Neuronal stem cell (in vitro differentiated cells): ENCODE data around the gene SRXN1.
"Not testable (repeated sequence)": the region's sequence is repeated elsewhere in the genome, so short reads cannot be mapped to it uniquely, and the experiment has no call there.

Experiments used
- DNase-seq: peaks from one replicate; pipeline ENCODE4 v3.0.0-alpha.2; 2013; ENCODE audit warnings: low spot score
- H2AFZ ChIP-seq: one replicate; pipeline ENCODE4 v1.6.1; 2013; ENCODE audit warnings: mild to moderate bottlenecking, low read length, inconsistent platforms
- H2AK5ac ChIP-seq: 2 replicates; pipeline ENCODE4 v1.6.1; 2013; ENCODE audit warnings: low read depth, mild to moderate bottlenecking, inconsistent platforms, low read length, moderate library complexity, mixed read lengths
- H2BK120ac ChIP-seq: 2 replicates; pipeline ENCODE4 v1.6.1; 2013; ENCODE audit warnings: low read depth, mild to moderate bottlenecking, inconsistent platforms, low read length, moderate library complexity, mixed read lengths
- H2BK12ac ChIP-seq: one replicate; pipeline ENCODE4 v1.6.1; 2013; ENCODE audit warnings: low read length, inconsistent platforms
- H2BK15ac ChIP-seq: 2 replicates; pipeline ENCODE4 v1.6.1; 2013; ENCODE audit warnings: mild to moderate bottlenecking, low read length, inconsistent platforms, mixed read lengths
- H2BK5ac ChIP-seq: one replicate; pipeline ENCODE4 v1.6.1; 2013; ENCODE audit warnings: inconsistent platforms, mild to moderate bottlenecking, low read length, moderate library complexity
- H3K14ac ChIP-seq: one replicate; pipeline ENCODE4 v1.6.1; 2013; ENCODE audit warnings: low read length, inconsistent platforms
- H3K18ac ChIP-seq: 2 replicates; pipeline ENCODE4 v1.6.1; 2013; ENCODE audit warnings: low read length, inconsistent platforms
- H3K23ac ChIP-seq: 2 replicates; pipeline ENCODE4 v1.6.1; 2013; ENCODE audit warnings: low read depth, mild to moderate bottlenecking, mixed read lengths, low read length, inconsistent platforms; ENCODE audit not compliant: poor library complexity
- H3K27ac ChIP-seq: replicated peaks from 3 replicates; pipeline ENCODE4 v1.5.1; 2013; ENCODE audit warnings: low read length, inconsistent platforms
- H3K27me3 ChIP-seq, 3 experiments: 2 replicates each; pipeline ENCODE4 v1.6.1; 2013; ENCODE audit warnings: low read length in 3 of 3, mild to moderate bottlenecking in 2 of 3, inconsistent platforms in 1 of 3, low read depth in 1 of 3, mixed read lengths in 1 of 3, moderate library complexity in 1 of 3; ENCODE audit not compliant: control insufficient read depth in 3 of 3, insufficient read depth in 3 of 3
- H3K36me3 ChIP-seq, 2 donors: replicated peaks in 1 of 2; 2 replicates each; pipeline ENCODE4 v1.6.1; 2013; ENCODE audit warnings: low read length in 2 of 2; ENCODE audit not compliant: control insufficient read depth in 2 of 2, insufficient read depth in 2 of 2
- H3K4ac ChIP-seq: 2 replicates; pipeline ENCODE4 v1.6.1; 2013; ENCODE audit warnings: inconsistent platforms, mild to moderate bottlenecking, low read length, moderate library complexity
- H3K4me1 ChIP-seq, 2 donors: 1 replicate in 1 of 2; 2 replicates in 1 of 2; pipeline ENCODE4 v1.6.1; 2013; ENCODE audit warnings: low read length in 2 of 2, low read depth in 1 of 2; ENCODE audit not compliant: control insufficient read depth in 2 of 2, insufficient read depth in 1 of 2
- H3K4me2 ChIP-seq: one replicate; pipeline ENCODE4 v1.6.1; 2013; ENCODE audit warnings: mild to moderate bottlenecking, low read length, inconsistent platforms; ENCODE audit not compliant: insufficient read depth, poor library complexity, severe bottlenecking
- H3K4me3 ChIP-seq, 2 donors: 2 replicates each; pipeline ENCODE4 v1.5.1; 2013; ENCODE audit warnings: low read length in 2 of 2, mild to moderate bottlenecking in 2 of 2, inconsistent platforms in 1 of 2, moderate library complexity in 1 of 2
- H3K79me1 ChIP-seq: one replicate; pipeline ENCODE4 v1.6.1; 2013; ENCODE audit warnings: low read depth, mild to moderate bottlenecking, inconsistent platforms, low read length, moderate library complexity
- H3K9ac ChIP-seq: one replicate; pipeline ENCODE4 v1.6.1; 2013; ENCODE audit warnings: mild to moderate bottlenecking, low read depth, low read length, inconsistent platforms; ENCODE audit not compliant: poor library complexity
- H3K9me3 ChIP-seq, 2 donors: replicated peaks in 1 of 2; 2 replicates each; pipeline versions ENCODE3 to v1.6.1; 2013; ENCODE audit warnings: low read length in 2 of 2, mild to moderate bottlenecking in 2 of 2, inconsistent platforms in 1 of 2, low read depth in 1 of 2, mixed read lengths in 1 of 2, moderate library complexity in 1 of 2; ENCODE audit not compliant: control insufficient read depth in 2 of 2, insufficient read depth in 1 of 2
- H4K8ac ChIP-seq: one replicate; pipeline ENCODE4 v1.6.1; 2013; ENCODE audit warnings: low read depth, mild to moderate bottlenecking, inconsistent platforms, low read length, moderate library complexity
- H4K91ac ChIP-seq: one replicate; pipeline ENCODE4 v1.6.1; 2013; ENCODE audit warnings: low read length, low read depth, mild to moderate bottlenecking, inconsistent platforms; ENCODE audit not compliant: poor library complexity
- WGBS, 2 donors: extraction: QIAGEN DNeasy Blood & Tissue Kit; methylation state at CpG; one replicate each; pipeline ENCODE4 v1.1.7; 2013; ENCODE audit warnings: missing lambda C conversion rate in 2 of 2, mixed read lengths in 1 of 2; ENCODE audit not compliant: insufficient read length in 2 of 2, insufficient replicate concordance in 1 of 2; ENCODE audit errors: extremely low coverage in 2 of 2; 5-methylcytosine and 5-hydroxymethylcytosine counted together

The SRXN1 gene

DNA sequence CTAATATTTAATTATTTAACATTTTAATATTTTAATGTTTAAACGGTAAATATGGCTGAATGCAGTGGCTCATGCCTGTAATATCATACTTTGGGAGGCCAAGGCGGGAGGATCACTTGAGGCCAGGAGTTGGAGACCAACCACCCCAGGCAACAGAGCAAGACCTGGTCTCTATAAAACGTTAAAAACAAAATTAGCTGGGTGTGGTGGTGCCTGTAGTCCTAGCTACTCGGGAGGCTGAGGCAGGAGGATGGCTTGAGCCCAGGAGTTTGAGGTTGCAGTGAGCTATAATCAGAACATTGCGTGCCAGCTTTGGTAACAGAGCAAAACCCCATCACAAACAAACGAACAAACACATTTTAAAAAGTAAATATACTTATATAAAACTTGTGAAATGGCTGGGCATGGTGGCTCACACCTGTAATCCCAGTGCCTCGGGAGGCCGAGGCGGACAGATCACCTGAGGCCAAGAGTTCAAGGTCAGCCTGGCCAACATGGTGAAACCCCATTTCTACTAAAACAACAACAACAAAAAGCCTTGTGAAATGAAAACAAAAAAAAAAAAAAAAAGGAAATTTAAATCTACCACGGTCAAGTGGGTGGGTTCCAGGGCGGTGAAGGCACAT lies 8.2 kb downstream of the SRXN1 start:
- Histone ChIP-seq H3K4me3 (no peak overlapping the region), H3K27me3 (peaks cover 0 to 2% (median 0%) of the 10 kb centered on the region in 3 experiments), H3K9me3 (peaks cover 0 to 2% of the 10 kb centered on the region in 2 donors), H3K27ac (no peak overlapping the region), H3K23ac (no peak overlapping the region), H3K36me3 (peaks cover 8 to 24% of the 10 kb centered on the region in 2 donors), H3K9ac (no peak overlapping the region), H3K4ac (no peak overlapping the region), H3K18ac (no peak overlapping the region), H2BK5ac (no peak overlapping the region), H2AFZ (no peak overlapping the region), H2AK5ac (no peak overlapping the region), H2BK12ac (no peak overlapping the region), H3K14ac (no peak overlapping the region), H3K4me1 (no peaks in the 10 kb centered on the region), H3K79me1 (no peaks in the 10 kb centered on the region), H4K91ac (no peak overlapping the region), H2BK15ac (no peak overlapping the region), H2BK120ac (no peak overlapping the region), H4K8ac (no peak overlapping the region), H3K4me2 (no peak overlapping the region)
- WGBS, 2 donors = no CpG with 5 or more reads among the region's 11 CpGs
- DNase-seq = no peak

DNA sequence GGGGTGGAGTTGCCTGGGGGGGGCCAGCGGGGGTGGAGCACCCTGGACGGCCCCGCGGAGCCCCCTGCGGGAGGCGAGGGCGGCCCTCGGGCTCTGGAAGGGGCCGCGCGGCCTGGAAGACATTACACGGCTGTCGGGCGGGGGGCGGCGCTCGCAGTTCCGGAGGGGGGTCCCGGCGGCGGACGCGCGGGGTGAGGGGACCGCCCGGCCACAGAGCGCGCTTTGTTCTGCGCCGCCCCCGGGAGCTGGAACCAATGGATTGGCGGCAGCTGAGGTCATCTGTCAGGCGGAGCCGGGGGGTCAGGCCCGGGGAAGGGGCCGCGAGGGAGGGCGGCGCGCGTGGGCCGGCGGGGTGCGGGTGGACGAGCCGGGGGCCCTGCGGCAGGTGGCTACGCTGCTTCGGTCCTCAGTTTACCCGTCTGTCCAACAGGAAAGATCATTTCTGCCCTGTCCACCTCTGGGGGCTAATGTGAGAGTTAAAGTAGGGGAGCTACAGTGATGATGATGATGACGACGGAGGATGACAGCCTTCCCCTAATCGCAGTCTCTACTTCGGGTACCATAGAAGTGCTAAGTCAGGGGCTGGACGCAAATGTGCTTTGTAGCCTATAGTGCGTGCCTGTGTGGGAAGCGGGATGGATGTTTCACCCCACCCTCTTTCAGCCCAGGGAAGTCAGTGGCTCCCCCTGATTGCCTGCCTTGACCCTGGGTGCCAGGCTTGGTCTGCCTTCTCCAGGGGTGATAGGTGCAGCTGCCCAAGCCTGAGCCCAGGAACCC lies 10.4 kb downstream of the SRXN1 start:
- no CpG with 5 or more reads among the region's 57 CpGs for WGBS, 2 donors
- Histone ChIP-seq H3K4me2 (no peak overlapping the region), H2AFZ (peak overlapping the region; percentile 72)

DNA sequence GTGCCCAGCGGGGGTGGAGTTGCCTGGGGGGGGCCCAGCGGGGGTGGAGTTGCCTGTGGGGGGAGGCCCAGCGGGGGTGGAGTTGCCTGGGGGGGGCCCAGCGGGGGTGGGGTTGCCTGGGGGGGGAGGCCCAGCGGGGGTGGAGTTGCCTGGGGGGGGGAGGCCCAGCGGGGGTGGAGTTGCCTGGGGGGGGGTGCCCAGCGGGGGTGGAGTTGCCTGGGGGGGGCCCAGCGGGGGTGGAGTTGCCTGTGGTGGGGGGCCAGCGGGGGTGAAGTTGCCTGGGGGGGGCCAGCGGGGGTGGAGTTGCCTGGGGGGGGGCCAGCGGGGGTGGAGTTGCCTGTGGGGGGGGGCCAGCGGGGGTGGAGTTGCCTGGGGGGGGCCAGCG lies 11.0 kb downstream of the SRXN1 start:
- H3K14ac ChIP-seq = not testable (repeated sequence)
- WGBS, 2 donors = no CpG with 5 or more reads among the region's 13 CpGs

More for the DNA sequence above, 10.4 kb downstream of the SRXN1 start:
- H3K18ac ChIP-seq = no peak overlapping the region
- peaks cover 0 to 2% of the 10 kb centered on the region in 2 donors for H3K9me3 ChIP-seq
- H3K27ac ChIP-seq = no peak overlapping the region
- no peak overlapping the region for H2BK15ac ChIP-seq
- H3K4ac ChIP-seq = no peak overlapping the region
- H4K91ac ChIP-seq = no peak overlapping the region
- H3K27me3 ChIP-seq = peaks cover 0 to 2% (median 0%) of the 10 kb centered on the region in 3 experiments
- H3K79me1 ChIP-seq = no peaks in the 10 kb centered on the region
- H3K23ac ChIP-seq = no peak overlapping the region
- H3K14ac ChIP-seq = no peak overlapping the region
- no peak overlapping the region for H3K9ac ChIP-seq
- H3K4me3 ChIP-seq = no peak overlapping the region
- DNase-seq = no peak
- no peak overlapping the region for H2BK5ac ChIP-seq
- no peak overlapping the region for H2BK120ac ChIP-seq
- peak overlapping the region; percentile 61 for H2AK5ac ChIP-seq
- peaks cover 3 to 9% of the 10 kb centered on the region in 2 donors for H3K36me3 ChIP-seq
- no peak overlapping the region for H2BK12ac ChIP-seq
- H4K8ac ChIP-seq = no peak overlapping the region
- H3K4me1 ChIP-seq = no peaks in the 10 kb centered on the region

DNA sequence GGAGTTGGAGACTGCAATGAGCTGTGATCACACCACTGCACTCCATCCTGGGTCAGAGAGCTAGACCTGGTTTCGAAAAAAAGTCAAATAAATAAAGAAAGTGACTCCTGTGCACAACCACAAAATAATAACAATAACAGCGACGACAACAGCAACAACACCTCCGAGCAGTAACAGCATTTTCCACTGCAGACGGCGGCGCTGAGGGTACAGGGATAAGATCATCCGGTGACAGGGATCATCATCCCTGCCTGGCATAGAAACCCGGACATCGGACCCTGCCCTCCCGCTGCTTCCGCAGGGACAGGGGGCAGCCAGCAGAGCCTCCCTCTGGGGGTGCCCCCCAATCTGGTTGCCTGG lies 11.5 kb downstream of the SRXN1 start:
- H2BK5ac ChIP-seq = no peak overlapping the region
- no peak overlapping the region for H2BK120ac ChIP-seq
- no peak overlapping the region for H4K91ac ChIP-seq
- no peak overlapping the region for H3K4me3 ChIP-seq
- peaks cover 0 to 6% (median 2%) of the 10 kb centered on the region in 3 experiments for H3K27me3 ChIP-seq
- H3K4me1 ChIP-seq = no peaks in the 10 kb centered on the region
- H3K9me3 ChIP-seq = no peaks in the 10 kb centered on the region
- no peak overlapping the region for H2BK12ac ChIP-seq
- H2BK15ac ChIP-seq = no peak overlapping the region
- no CpG with 5 or more reads among the region's 12 CpGs for WGBS, 2 donors
- H4K8ac ChIP-seq = no peak overlapping the region
- no peak overlapping the region for H3K14ac ChIP-seq
- H3K36me3 ChIP-seq = no peaks in the 10 kb centered on the region
- no peak overlapping the region for H3K9ac ChIP-seq
- no peak overlapping the region for H2AK5ac ChIP-seq
- no peak overlapping the region for H3K4me2 ChIP-seq
- no peak overlapping the region for H3K27ac ChIP-seq
- H3K23ac ChIP-seq = no peak overlapping the region
- H3K79me1 ChIP-seq = no peaks in the 10 kb centered on the region
- H2AFZ ChIP-seq = no peak overlapping the region
- H3K4ac ChIP-seq = no peak overlapping the region
- no peak for DNase-seq
- H3K18ac ChIP-seq = no peak overlapping the region

More for the DNA sequence above, 11.0 kb downstream of the SRXN1 start:
- not testable (repeated sequence) for H2AFZ ChIP-seq, DNase-seq, H2AK5ac ChIP-seq, H3K4me3 ChIP-seq, H3K23ac ChIP-seq, H3K36me3 ChIP-seq, H3K9me3 ChIP-seq, H2BK15ac ChIP-seq, H3K27me3 ChIP-seq, H3K4ac ChIP-seq, H2BK5ac ChIP-seq, H4K8ac ChIP-seq, H3K4me1 ChIP-seq, H3K9ac ChIP-seq, H3K79me1 ChIP-seq, H3K4me2 ChIP-seq, H3K27ac ChIP-seq, H2BK12ac ChIP-seq, H2BK120ac ChIP-seq, H4K91ac ChIP-seq, H3K18ac ChIP-seq
